ENCODE measurements around the gene EEPD1. TPM values are rescaled to one million over a fixed set of nuclear protein-coding genes. Genes with fewer than 3 reads are reported as not detected.

Gene EEPD1
- total and polyA plus RNA-seq, 3 donors from 2014 or later = 10.2 to 11.8 (median 10.9) TPM

DNA sequence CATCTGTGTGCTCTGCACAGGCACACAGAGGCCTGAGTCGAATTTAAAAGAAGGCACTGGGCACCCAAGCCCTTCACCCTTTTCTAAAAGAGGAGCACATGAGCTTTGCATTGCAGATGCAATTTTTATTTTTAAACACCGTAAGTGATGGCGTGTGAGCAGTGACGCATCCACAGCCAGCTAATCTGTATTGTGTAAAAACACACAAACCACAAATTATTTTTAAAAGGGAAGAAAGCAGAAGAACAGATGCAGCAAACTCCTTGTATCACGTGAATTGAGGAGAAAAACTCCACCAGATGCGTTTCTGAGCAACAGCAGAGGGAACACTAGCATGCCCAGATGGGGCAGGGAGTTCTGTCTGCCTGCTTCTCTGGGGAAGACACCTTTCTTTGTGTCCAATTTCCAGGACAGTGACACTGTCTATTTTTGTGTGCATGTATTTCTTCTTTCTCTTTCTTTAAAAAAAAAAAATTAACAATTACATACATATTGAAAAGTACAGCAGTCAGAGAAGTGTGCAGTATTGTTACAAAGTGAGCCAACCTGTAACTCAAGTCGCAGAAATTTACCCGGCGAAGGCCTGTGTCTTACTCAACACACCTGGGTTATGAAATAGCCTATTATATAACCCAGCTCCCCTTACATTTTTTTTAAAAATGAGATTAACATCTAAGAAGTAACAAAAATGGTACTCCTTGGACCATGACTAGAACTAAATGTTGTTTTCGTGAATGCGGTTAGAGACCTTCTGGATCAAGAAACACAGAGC is 39.2 kb downstream of the EEPD1 start:
- intact Hi-C loops (cut with DNase I; ENCODE audit: low total_unique reads) = no loop called here
- no peaks in the 10 kb centered on the region for H3K9me3 ChIP-seq
- H3K27ac ChIP-seq = no peak overlapping the region
- no peak for TF ChIP-seq POLR2A (IDR thresholded peaks at IDR 0.05)
- TF ChIP-seq, protein P1, sequence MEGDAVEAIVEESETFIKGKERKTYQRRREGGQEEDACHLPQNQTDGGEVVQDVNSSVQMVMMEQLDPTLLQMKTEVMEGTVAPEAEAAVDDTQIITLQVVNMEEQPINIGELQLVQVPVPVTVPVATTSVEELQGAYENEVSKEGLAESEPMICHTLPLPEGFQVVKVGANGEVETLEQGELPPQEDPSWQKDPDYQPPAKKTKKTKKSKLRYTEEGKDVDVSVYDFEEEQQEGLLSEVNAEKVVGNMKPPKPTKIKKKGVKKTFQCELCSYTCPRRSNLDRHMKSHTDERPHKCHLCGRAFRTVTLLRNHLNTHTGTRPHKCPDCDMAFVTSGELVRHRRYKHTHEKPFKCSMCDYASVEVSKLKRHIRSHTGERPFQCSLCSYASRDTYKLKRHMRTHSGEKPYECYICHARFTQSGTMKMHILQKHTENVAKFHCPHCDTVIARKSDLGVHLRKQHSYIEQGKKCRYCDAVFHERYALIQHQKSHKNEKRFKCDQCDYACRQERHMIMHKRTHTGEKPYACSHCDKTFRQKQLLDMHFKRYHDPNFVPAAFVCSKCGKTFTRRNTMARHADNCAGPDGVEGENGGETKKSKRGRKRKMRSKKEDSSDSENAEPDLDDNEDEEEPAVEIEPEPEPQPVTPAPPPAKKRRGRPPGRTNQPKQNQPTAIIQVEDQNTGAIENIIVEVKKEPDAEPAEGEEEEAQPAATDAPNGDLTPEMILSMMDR (IDR thresholded peaks at IDR 0.05) = no peak
- H3K4me3 ChIP-seq = no peak overlapping the region
- no peaks in the 10 kb centered on the region for H3K36me3 ChIP-seq (ENCODE audit: low read depth, missing control alignments)
- WGBS, 2 donors = 71 to 82% methylated on average over 11 of the region's 11 CpGs
- no peaks in the 10 kb centered on the region for H3K27me3 ChIP-seq
- peaks cover 5% of the 10 kb centered on the region for H3K4me1 ChIP-seq
- DNase-seq = peak; percentile 30

DNA sequence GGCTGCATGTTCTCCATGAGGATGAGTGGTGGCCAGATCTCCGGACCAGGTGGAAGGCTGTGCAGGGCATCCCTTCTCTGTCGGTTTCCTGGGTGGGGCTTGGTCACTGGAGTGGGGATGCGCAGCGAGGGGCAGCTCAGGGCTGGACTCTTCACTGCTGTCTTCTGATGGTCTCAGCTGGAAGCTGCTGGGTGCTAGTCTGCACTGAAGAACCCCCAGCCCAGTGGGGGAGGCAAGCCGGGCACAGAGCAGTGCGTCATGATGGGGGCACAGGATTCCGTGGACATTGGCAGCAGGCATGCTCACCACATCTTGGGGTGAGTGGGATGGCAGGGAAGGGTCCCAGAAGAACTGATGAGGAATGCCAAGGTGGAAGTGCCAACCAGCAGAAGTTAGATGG is 39.8 kb downstream of the EEPD1 start:
- Histone ChIP-seq H3K27ac (no peak overlapping the region), H3K4me3 (no peak overlapping the region), H3K4me1 (peaks cover 5% of the 10 kb centered on the region), H3K27me3 (no peaks in the 10 kb centered on the region), H3K9me3 (no peaks in the 10 kb centered on the region), H3K36me3 (ENCODE audit: low read depth, missing control alignments) (no peaks in the 10 kb centered on the region)
- intact Hi-C loops (cut with DNase I; ENCODE audit: low total_unique reads) = no loop called here
- WGBS, 2 donors = 89 to 90% methylated on average over 7 of the region's 7 CpGs
- TF ChIP-seq, protein P1 (IDR thresholded peaks at IDR 0.05) = no peak
- no peak for TF ChIP-seq POLR2A (IDR thresholded peaks at IDR 0.05)
- no peak for DNase-seq

DNA sequence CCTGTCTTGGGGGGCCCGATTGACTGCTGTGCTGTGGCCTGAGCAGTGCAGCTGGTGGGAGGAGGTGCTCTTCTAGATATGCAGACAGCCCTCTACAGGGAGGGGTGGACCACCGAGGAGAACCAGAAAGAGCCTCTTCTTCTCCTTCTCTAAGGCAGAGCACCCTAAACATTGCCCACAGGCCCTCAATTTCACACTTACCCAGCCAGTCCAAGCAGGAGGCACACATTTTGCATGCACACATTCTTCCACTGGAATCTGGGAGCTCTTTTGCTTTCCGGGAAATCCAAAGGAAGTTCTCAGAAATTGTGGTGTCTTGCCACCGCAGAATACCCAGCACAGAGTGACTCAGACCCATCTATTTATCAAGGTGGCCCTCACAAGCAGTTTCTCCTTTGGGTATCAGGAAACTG is 45.8 kb downstream of the EEPD1 start:
- Histone ChIP-seq H3K27ac (no peak overlapping the region), H3K4me1 (peaks cover 3% of the 10 kb centered on the region), H3K9me3 (no peaks in the 10 kb centered on the region), H3K4me3 (no peak overlapping the region), H3K27me3 (no peaks in the 10 kb centered on the region), H3K36me3 (ENCODE audit: low read depth, missing control alignments) (no peaks in the 10 kb centered on the region)
- no peak for DNase-seq
- TF ChIP-seq POLR2A (IDR thresholded peaks at IDR 0.05) = no peak
- TF ChIP-seq, protein P1 (IDR thresholded peaks at IDR 0.05) = no peak
- WGBS, 2 donors = 63 to 78% methylated on average over 3 to 4 of the region's 4 CpGs
- intact Hi-C loops (cut with DNase I; ENCODE audit: low total_unique reads) = no loop called here

DNA sequence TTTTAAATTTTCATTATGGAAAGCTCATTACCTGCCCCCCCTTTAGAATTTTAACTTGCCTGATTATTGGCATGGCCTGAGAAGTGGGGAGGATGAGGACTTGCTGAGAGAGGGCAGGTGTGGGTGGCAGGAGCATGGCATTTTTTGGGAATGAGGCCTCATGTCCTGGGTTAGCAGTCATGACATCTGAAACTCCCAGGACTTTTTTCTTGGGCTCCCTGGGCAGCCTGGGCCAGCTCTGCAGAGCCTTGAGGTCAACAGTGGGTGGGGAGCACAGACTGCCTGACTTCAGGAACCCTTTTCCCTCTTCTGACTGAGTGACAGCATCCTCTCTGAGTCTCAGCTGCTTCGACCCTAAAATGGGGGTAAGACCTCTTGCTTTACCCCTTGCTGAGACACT is 46.3 kb downstream of the EEPD1 start:
- DNase-seq = no peak
- Histone ChIP-seq H3K4me1 (peaks cover 3% of the 10 kb centered on the region), H3K9me3 (no peaks in the 10 kb centered on the region), H3K27ac (peak overlapping the region in 1 of 2 donors; percentile 59), H3K36me3 (ENCODE audit: low read depth, missing control alignments) (no peaks in the 10 kb centered on the region), H3K27me3 (no peaks in the 10 kb centered on the region), H3K4me3 (no peak overlapping the region)
- intact Hi-C loops (cut with DNase I; ENCODE audit: low total_unique reads) = no loop called here
- WGBS, 2 donors = 83 to 93% methylated on average over 1 of the region's 1 CpG
- TF ChIP-seq, protein P1 (IDR thresholded peaks at IDR 0.05) = no peak
- no peak for TF ChIP-seq POLR2A (IDR thresholded peaks at IDR 0.05)
